ENCODE measurements around the gene SMIM28. TPM values are rescaled to one million over a fixed set of nuclear protein-coding genes. Genes with fewer than 3 reads are reported as not detected.

SMIM28 gene
- total RNA-seq, 4 donors from 2014 or later: not detected

- TF ChIP-seq POLR2A (IDR thresholded peaks at IDR 0.05): no peak
- TF ChIP-seq, protein P1, sequence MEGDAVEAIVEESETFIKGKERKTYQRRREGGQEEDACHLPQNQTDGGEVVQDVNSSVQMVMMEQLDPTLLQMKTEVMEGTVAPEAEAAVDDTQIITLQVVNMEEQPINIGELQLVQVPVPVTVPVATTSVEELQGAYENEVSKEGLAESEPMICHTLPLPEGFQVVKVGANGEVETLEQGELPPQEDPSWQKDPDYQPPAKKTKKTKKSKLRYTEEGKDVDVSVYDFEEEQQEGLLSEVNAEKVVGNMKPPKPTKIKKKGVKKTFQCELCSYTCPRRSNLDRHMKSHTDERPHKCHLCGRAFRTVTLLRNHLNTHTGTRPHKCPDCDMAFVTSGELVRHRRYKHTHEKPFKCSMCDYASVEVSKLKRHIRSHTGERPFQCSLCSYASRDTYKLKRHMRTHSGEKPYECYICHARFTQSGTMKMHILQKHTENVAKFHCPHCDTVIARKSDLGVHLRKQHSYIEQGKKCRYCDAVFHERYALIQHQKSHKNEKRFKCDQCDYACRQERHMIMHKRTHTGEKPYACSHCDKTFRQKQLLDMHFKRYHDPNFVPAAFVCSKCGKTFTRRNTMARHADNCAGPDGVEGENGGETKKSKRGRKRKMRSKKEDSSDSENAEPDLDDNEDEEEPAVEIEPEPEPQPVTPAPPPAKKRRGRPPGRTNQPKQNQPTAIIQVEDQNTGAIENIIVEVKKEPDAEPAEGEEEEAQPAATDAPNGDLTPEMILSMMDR (IDR thresholded peaks at IDR 0.05): no peak
Observed at GRCh38 chr6:138417493-138418117, 39.9 kb downstream of the SMIM28 start.

GRCh38 chr6:138418118-138418742 lies 40.5 kb downstream of the SMIM28 start:
- 86 to 96% methylated on average over 3 of the region's 3 CpGs for WGBS, 2 donors
- H3K36me3 ChIP-seq: peaks cover 10 to 13% of the 10 kb centered on the region in 2 donors
- TF ChIP-seq POLR2A (IDR thresholded peaks at IDR 0.05): no peak
- TF ChIP-seq, protein P1 (IDR thresholded peaks at IDR 0.05): no peak

More at GRCh38 chr6:138417493-138418117, 39.9 kb downstream of the SMIM28 start:
- Histone ChIP-seq H3K4me3 (replicated peaks in 1 of 3) (no peak overlapping the region), H3K27me3 (no peaks in the 10 kb centered on the region), H3K4me1 (no peaks in the 10 kb centered on the region), H3K27ac (no peak overlapping the region), H3K36me3 (peaks cover 15 to 19% of the 10 kb centered on the region in 2 donors), H3K9me3 (no peaks in the 10 kb centered on the region)
- DNase-seq: no peak
- intact Hi-C loops (cut with DNase I): no loop called here
- 90 to 94% methylated on average over 3 of the region's 3 CpGs for WGBS, 2 donors

DNA sequence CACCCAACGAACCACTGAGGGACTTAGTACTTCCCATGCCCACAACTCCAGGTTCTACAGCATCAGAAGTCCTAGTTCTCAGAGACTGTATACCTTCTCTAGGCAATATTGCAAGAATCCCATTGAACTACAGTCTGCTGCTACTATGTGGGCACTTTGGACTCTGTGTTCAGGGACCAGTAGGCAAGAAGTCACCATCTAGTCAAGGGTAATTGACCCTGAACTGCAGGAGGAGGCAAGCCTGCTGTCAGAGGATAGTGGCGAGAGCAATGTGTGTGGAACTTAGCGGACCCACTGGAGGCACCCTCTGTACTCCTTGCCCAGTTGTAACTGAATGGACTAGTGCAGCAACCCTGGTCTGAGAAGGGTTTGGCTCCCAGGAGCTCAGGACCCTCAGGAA lies 42.1 kb downstream of the SMIM28 start:
- Histone ChIP-seq H3K4me1 (no peaks in the 10 kb centered on the region), H3K4me3 (replicated peaks in 1 of 3) (no peak overlapping the region), H3K9me3 (no peaks in the 10 kb centered on the region), H3K36me3 (no peaks in the 10 kb centered on the region), H3K27me3 (no peaks in the 10 kb centered on the region), H3K27ac (no peak overlapping the region)
- 92 to 100% methylated on average over 2 to 3 of the region's 3 CpGs for WGBS, 2 donors
- no peak for DNase-seq
- TF ChIP-seq, protein P1 (IDR thresholded peaks at IDR 0.05): no peak
- TF ChIP-seq POLR2A (IDR thresholded peaks at IDR 0.05): no peak
- intact Hi-C loops (cut with DNase I): loop anchor here (10.0 kb wide), 1 partner anchor 345 kb away; no protein-coding TSS in a partner anchor

More at GRCh38 chr6:138418118-138418742, 40.5 kb downstream of the SMIM28 start:
- intact Hi-C loops (cut with DNase I): no loop called here
- H3K27me3 ChIP-seq: no peaks in the 10 kb centered on the region
- H3K27ac ChIP-seq: no peak overlapping the region
- H3K9me3 ChIP-seq: no peaks in the 10 kb centered on the region
- DNase-seq: no peak
- H3K4me1 ChIP-seq: no peaks in the 10 kb centered on the region
- H3K4me3 ChIP-seq (replicated peaks in 1 of 3): no peak overlapping the region

GRCh38 chr6:138420356-138420755 lies 42.7 kb downstream of the SMIM28 start:
- DNase-seq: no peak
- TF ChIP-seq POLR2A (IDR thresholded peaks at IDR 0.05): no peak
- TF ChIP-seq, protein P1 (IDR thresholded peaks at IDR 0.05): no peak
- 97 to 100% methylated on average over 4 of the region's 4 CpGs for WGBS, 2 donors
- Histone ChIP-seq H3K4me1 (no peaks in the 10 kb centered on the region), H3K36me3 (no peaks in the 10 kb centered on the region), H3K9me3 (no peaks in the 10 kb centered on the region), H3K27ac (no peak overlapping the region), H3K27me3 (no peaks in the 10 kb centered on the region), H3K4me3 (replicated peaks in 1 of 3) (no peak overlapping the region)
- intact Hi-C loops (cut with DNase I): loop anchor here (10.0 kb wide), 1 partner anchor 344 kb away; no protein-coding TSS in a partner anchor

DNA sequence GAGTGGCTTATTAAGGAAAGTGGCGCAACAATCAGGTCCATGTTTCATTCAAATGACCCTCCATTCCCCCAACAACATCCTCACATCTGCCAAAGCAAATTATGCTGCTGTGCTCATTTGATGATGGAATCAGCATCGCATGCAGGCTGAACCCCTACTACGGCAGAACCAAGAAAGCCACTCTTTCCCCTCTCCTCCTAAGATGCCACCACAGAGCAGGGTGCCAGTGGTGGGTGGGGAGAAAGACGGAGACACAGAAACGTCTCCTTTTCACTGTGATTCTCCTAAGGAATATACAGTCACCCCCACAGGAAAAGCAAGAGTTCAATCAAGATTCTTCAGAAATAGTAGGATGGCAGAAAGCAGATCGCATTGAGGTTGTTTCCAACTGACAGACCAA lies 43.4 kb downstream of the SMIM28 start:
- Histone ChIP-seq H3K4me1 (no peaks in the 10 kb centered on the region), H3K9me3 (no peaks in the 10 kb centered on the region), H3K27ac (no peak overlapping the region), H3K4me3 (replicated peaks in 1 of 3) (no peak overlapping the region), H3K36me3 (no peaks in the 10 kb centered on the region), H3K27me3 (no peaks in the 10 kb centered on the region)
- TF ChIP-seq, protein P1 (IDR thresholded peaks at IDR 0.05): no peak
- TF ChIP-seq POLR2A (IDR thresholded peaks at IDR 0.05): no peak
- DNase-seq: no peak
- intact Hi-C loops (cut with DNase I): loop anchor here (10.0 kb wide), 1 partner anchor 344 kb away; no protein-coding TSS in a partner anchor
- 76 to 93% methylated on average over 6 of the region's 6 CpGs for WGBS, 2 donors
